Astrocyte (in vitro differentiated cells and primary cell): Measurements from ENCODE around the gene PEX6. TPM values are rescaled to one million over a fixed set of nuclear protein-coding genes. Genes with fewer than 3 reads are reported as not detected.

Experiments
- DNase-seq: peaks from one replicate; pipeline ENCODE4 v3.0.0-alpha.2; 2010; ENCODE audit warnings: low read depth
- FAIRE-seq: peaks from 2 replicates; lab custom pipeline; 2011; peaks lifted over from hg19 to GRCh38; lab: Jason Lieb, UNC
- H2AFZ ChIP-seq: 2 replicates; pipeline ENCODE4 v1.6.0; 2012; ENCODE audit warnings: low read depth, low read length, inconsistent platforms
- H3K27ac ChIP-seq: 2 replicates; pipeline ENCODE4 v1.5.1; 2011; ENCODE audit warnings: low read depth, low read length, inconsistent platforms
- H3K27me3 ChIP-seq: 2 replicates; pipeline ENCODE4 v1.6.0; 2011; ENCODE audit warnings: low read length, inconsistent platforms; ENCODE audit not compliant: insufficient read depth
- H3K36me3 ChIP-seq: 2 replicates; pipeline ENCODE4 v1.5.1; 2011; ENCODE audit warnings: low read length, inconsistent platforms; ENCODE audit not compliant: insufficient read depth
- H3K4me1 ChIP-seq: 2 replicates; pipeline ENCODE4 v1.5.1; 2011; ENCODE audit warnings: low read length, inconsistent platforms; ENCODE audit not compliant: insufficient read depth
- H3K4me2 ChIP-seq: 2 replicates; pipeline ENCODE4 v1.6.0; 2012; ENCODE audit warnings: low read length, inconsistent platforms
- H3K4me3 ChIP-seq: 2 replicates; pipeline ENCODE4 v1.5.1; 2011; ENCODE audit warnings: low read depth, mild to moderate bottlenecking, low read length, inconsistent platforms; ENCODE audit not compliant: insufficient read depth
- H3K79me2 ChIP-seq: 2 replicates; pipeline ENCODE4 v1.6.0; 2012; ENCODE audit warnings: mild to moderate bottlenecking, low read length, inconsistent platforms; ENCODE audit not compliant: insufficient read depth
- H3K9ac ChIP-seq: 2 replicates; pipeline ENCODE4 v1.6.0; 2012; ENCODE audit warnings: mild to moderate bottlenecking, low read length, inconsistent platforms
- H3K9me3 ChIP-seq: 2 replicates; pipeline ENCODE4 v1.5.1; 2012; ENCODE audit warnings: low read depth, mild to moderate bottlenecking, low read length, inconsistent platforms; ENCODE audit not compliant: insufficient read depth
- H4K20me1 ChIP-seq: 2 replicates; pipeline ENCODE4 v1.6.0; 2012; ENCODE audit warnings: low read length, inconsistent platforms; ENCODE audit not compliant: insufficient read depth
- H3K27ac Mint-ChIP-seq: one replicate; pipeline ENCODE4 v1.8.0; 2021; ENCODE audit warnings: mild to moderate bottlenecking, mixed read lengths; ENCODE audit not compliant: unreplicated experiment
- H3K27me3 Mint-ChIP-seq: one replicate; pipeline ENCODE4 v1.8.0; 2021; ENCODE audit warnings: low read depth, mixed read lengths; ENCODE audit not compliant: unreplicated experiment
- H3K36me3 Mint-ChIP-seq: one replicate; pipeline ENCODE4 v1.8.0; 2021; ENCODE audit warnings: low read depth, mixed read lengths; ENCODE audit not compliant: unreplicated experiment
- H3K4me1 Mint-ChIP-seq: one replicate; pipeline ENCODE4 v1.8.0; 2021; ENCODE audit warnings: low read depth, mixed read lengths; ENCODE audit not compliant: unreplicated experiment
- H3K4me3 Mint-ChIP-seq: one replicate; pipeline ENCODE4 v1.8.0; 2021; ENCODE audit warnings: mild to moderate bottlenecking, moderate library complexity, mixed read lengths; ENCODE audit not compliant: unreplicated experiment
- H3K9me3 Mint-ChIP-seq: one replicate; pipeline ENCODE4 v1.8.0; 2021; ENCODE audit warnings: mild to moderate bottlenecking, mixed read lengths; ENCODE audit not compliant: unreplicated experiment
- CTCF ChIP-seq: IDR thresholded peaks from 2 replicates; pipeline ENCODE4 v1.5.1; 2011; ENCODE audit warnings: low read depth, mild to moderate bottlenecking, inconsistent platforms, low read length, moderate library complexity; ENCODE audit not compliant: insufficient read depth
- EZH2 ChIP-seq: IDR thresholded peaks from 2 replicates; pipeline ENCODE4 v1.6.1; 2012; ENCODE audit warnings: mild to moderate bottlenecking, low read length, inconsistent platforms; ENCODE audit not compliant: insufficient read depth
- total RNA-seq: library from RNA; stranded (reverse); gene quantifications from 2 replicates; pipeline ENCODE4 v1.2.1, GENCODE V29; 2021

Gene PEX6
- total RNA-seq, 1 donor from 2014 or later, result 22.7 TPM

GRCh38 chr6:42973926-42974325 lies 5.1 kb downstream of the PEX6 start:
- Histone ChIP-seq H3K36me3 (no peaks in the 10 kb centered on the region), H4K20me1 (peaks cover 14% of the 10 kb centered on the region), H3K4me2 (no peak overlapping the region), H3K9me3 (no peaks in the 10 kb centered on the region), H3K27me3 (no peaks in the 10 kb centered on the region), H3K4me1 (peaks cover 9% of the 10 kb centered on the region), H3K27ac (no peak overlapping the region), H2AFZ (no peak overlapping the region), H3K4me3 (no peak overlapping the region), H3K9ac (no peak overlapping the region), H3K79me2 (peaks cover 19% of the 10 kb centered on the region)
- Mint-ChIP-seq H3K4me3 (no peak overlapping the region), H3K9me3 (no peaks in the 10 kb centered on the region), H3K36me3 (peaks cover 14% of the 10 kb centered on the region), H3K27ac (no peak overlapping the region), H3K4me1 (peaks cover 14% of the 10 kb centered on the region), H3K27me3 (no peaks in the 10 kb centered on the region)
- DNase-seq (no peak), FAIRE-seq (no peak)
- no peak for TF ChIP-seq CTCF
- TF ChIP-seq EZH2, result no peak

- Mint-ChIP-seq H3K27ac (peak overlapping the region; percentile 81), H3K9me3 (no peaks in the 10 kb centered on the region), H3K27me3 (no peaks in the 10 kb centered on the region)
Observed at GRCh38 chr6:42971746-42972327, 7.1 kb downstream of the PEX6 start.

More at GRCh38 chr6:42971746-42972327, 7.1 kb downstream of the PEX6 start:
- H3K27ac ChIP-seq, result no peak overlapping the region
- H3K9ac ChIP-seq, result no peak overlapping the region
- Mint-ChIP-seq H3K4me1 (peaks cover 12% of the 10 kb centered on the region), H3K4me3 (no peak overlapping the region), H3K36me3 (peaks cover 15% of the 10 kb centered on the region)
- no peak overlapping the region for H3K4me2 ChIP-seq
- H3K4me1 ChIP-seq, result peaks cover 6% of the 10 kb centered on the region
- TF ChIP-seq CTCF (no peak), EZH2 (no peak)
- no peaks in the 10 kb centered on the region for H3K27me3 ChIP-seq
- H3K36me3 ChIP-seq, result no peaks in the 10 kb centered on the region
- H2AFZ ChIP-seq, result no peak overlapping the region
- FAIRE-seq (no peak), DNase-seq (no peak)
- H4K20me1 ChIP-seq, result peaks cover 9% of the 10 kb centered on the region
- H3K79me2 ChIP-seq, result peaks cover under 1% of the 10 kb centered on the region
- no peak overlapping the region for H3K4me3 ChIP-seq
- no peaks in the 10 kb centered on the region for H3K9me3 ChIP-seq
